Measurements from ENCODE around the gene PIGL. TPM values are rescaled to one million over a fixed set of nuclear protein-coding genes. Genes with fewer than 3 reads are reported as not detected.

The PIGL gene
- total and polyA plus RNA-seq, 2 donors (not counting 3 experiments of a cell fraction or from before 2014, with no cell fraction given) = 28.6 to 40.8 TPM

GRCh38 chr17:16349431-16349830 lies 132.4 kb downstream of the PIGL start:
- no peaks in the 10 kb centered on the region for H4K20me1 ChIP-seq (replicated peaks; ENCODE audit: control insufficient read depth, extremely low read depth, insufficient read depth, low read length)
- no peaks in the 10 kb centered on the region for H3K27me3 ChIP-seq (ENCODE audit: control insufficient read depth in 2 of 2, insufficient read depth in 2 of 2, low read length in 2 of 2)
- TF ChIP-seq JUN (IDR thresholded peaks at IDR 0.05; ENCODE audit: borderline replicate concordance, insufficient read depth, insufficient read length, low read depth) (no peak), MYC (IDR thresholded peaks at IDR 0.05; ENCODE audit: low read depth, low read length) (no peak), GATA2 (IDR thresholded peaks at IDR 0.05; ENCODE audit: insufficient read depth, insufficient read length, low read depth, low read length) (no peak), POLR2A (IDR thresholded peaks at IDR 0.05; ENCODE audit: low read depth, low read length) (no peak), POLR2AphosphoS5 (IDR thresholded peaks at IDR 0.05; ENCODE audit: insufficient read depth, low read depth, low read length) (no peak), EZH2 (IDR thresholded peaks at IDR 0.05; ENCODE audit: borderline replicate concordance, low read depth, low read length, severe bottlenecking) (no peak), CTCF (IDR thresholded peaks at IDR 0.05; ENCODE audit: extremely low read depth in 1 of 2, insufficient read depth in 1 of 2, low read depth in 1 of 2, low read length in 2 of 2) (no peak), FOS (IDR thresholded peaks at IDR 0.05; ENCODE audit: borderline replicate concordance, insufficient read depth, low read length) (no peak), MAX (IDR thresholded peaks at IDR 0.05; ENCODE audit: insufficient read depth, insufficient read length) (no peak)
- peaks cover under 1 to 6% of the 10 kb centered on the region in 2 experiments for H3K36me3 ChIP-seq (ENCODE audit: control insufficient read depth in 2 of 2, extremely low read depth in 1 of 2, insufficient read depth in 2 of 2, low read length in 2 of 2)
- FAIRE-seq (no peak), DNase-seq (ENCODE audit: low read depth, low spot score) (no peak)
- no TSS peak for BruUV-seq (replicated peaks)
- intact Hi-C loops (cut with micrococcal nuclease) = no loop called here
- ChIA-PET POLR2A (no interaction called here), CTCF (interaction anchor here (0.9 to 5.1 kb wide), 2 partner anchors 8 to 15 kb away, joined by 4 to 73 read pairs; no protein-coding TSS in a partner anchor)
- no peak overlapping the region for H3K4me2 ChIP-seq (ENCODE audit: insufficient read depth, low read length)
- peaks cover 5% of the 10 kb centered on the region for H3K79me2 ChIP-seq (ENCODE audit: control insufficient read depth, insufficient read depth, low read length)
- no peak overlapping the region for H3K9ac ChIP-seq (replicated peaks; ENCODE audit: extremely low read depth, insufficient read depth, low read length)
- H2AFZ ChIP-seq (ENCODE audit: low read depth, low read length) = no peak overlapping the region
- no peaks in the 10 kb centered on the region for H3K9me1 ChIP-seq (replicated peaks; ENCODE audit: control insufficient read depth, extremely low read depth, insufficient read depth, low read length)
- dilution Hi-C loops (cut with MboI; ENCODE audit: extremely low pct_ligation_motif_present, low sequenced_read_pairs) = no loop called here
- peaks cover 10% of the 10 kb centered on the region for H3K4me1 ChIP-seq (ENCODE audit: control insufficient read depth, extremely low read depth, insufficient read depth, low read length)
- no peak overlapping the region for H3K27ac ChIP-seq (ENCODE audit: insufficient read depth, low read depth, low read length)
- H3K4me3 ChIP-seq (replicated peaks in 1 of 3; ENCODE audit: insufficient read depth in 1 of 3, low read depth in 1 of 3, low read length in 3 of 3) = no peak overlapping the region
- no peaks in the 10 kb centered on the region for H3K9me3 ChIP-seq (replicated peaks; ENCODE audit: control insufficient read depth, insufficient read depth, low read length)

Measured in endothelial cell of umbilical vein (primary cell).